ENCODE measurements around the gene AGPAT3.

GRCh38 chr21:43892984-43893535, 28.0 kb downstream of the AGPAT3 start:
- TF ChIP-seq CTCF (IDR thresholded peaks at IDR 0.05) (no peak), POLR2A (IDR thresholded peaks at IDR 0.05) (no peak)
